ENCODE results near the gene HAUS7. TPM values are rescaled to one million over a fixed set of nuclear protein-coding genes. Genes with fewer than 3 reads are reported as not detected.

Gene HAUS7
- total RNA-seq, 1 experiment from 2014 or later, result 29.3 TPM

GRCh38 chrX:153438532-153438931, 31.8 kb downstream of the HAUS7 start:
- Histone ChIP-seq H2AFZ (no peak overlapping the region), H3K27me3 (ENCODE audit: insufficient read depth, low read depth) (peaks cover 37% of the 10 kb centered on the region), H3K27ac (no peak overlapping the region), H3K79me2 (ENCODE audit: low read depth) (no peaks in the 10 kb centered on the region), H3F3A (ENCODE audit: insufficient read depth, low read depth) (no peaks in the 10 kb centered on the region), H3K36me3 (ENCODE audit: low read depth) (no peaks in the 10 kb centered on the region), H3K4me3 (no peak overlapping the region), H3K9me2 (ENCODE audit: insufficient read depth) (no peaks in the 10 kb centered on the region), H3K4me1 (replicated peaks; ENCODE audit: insufficient read depth) (no peaks in the 10 kb centered on the region), H3K4me2 (no peak overlapping the region), H3K9me3 (ENCODE audit: insufficient read depth, low read depth) (no peaks in the 10 kb centered on the region), H4K20me1 (ENCODE audit: insufficient read depth) (no peaks in the 10 kb centered on the region)
- ChIA-PET POLR2A (ENCODE audit: unreplicated experiment) (no interaction called here), CTCF (no interaction called here)
- no peak for DNase-seq
- no TSS peak for BruUV-seq (replicated peaks)
- intact Hi-C loops (cut with micrococcal nuclease; ENCODE audit: unreplicated experiment), result no loop called here
- no peak for TF ChIP-seq CTCF (conservative IDR thresholded peaks at IDR 0.05)
- no peak for TF ChIP-seq EZH2 (IDR thresholded peaks at IDR 0.05; ENCODE audit: low read depth)

- Histone ChIP-seq H3K27me3 (ENCODE audit: insufficient read depth, low read depth) (peaks cover 58% of the 10 kb centered on the region), H3K27ac (no peak overlapping the region), H3K9me2 (ENCODE audit: insufficient read depth) (no peaks in the 10 kb centered on the region), H3K36me3 (ENCODE audit: low read depth) (no peaks in the 10 kb centered on the region), H3K4me1 (replicated peaks; ENCODE audit: insufficient read depth) (no peaks in the 10 kb centered on the region), H3F3A (ENCODE audit: insufficient read depth, low read depth) (no peaks in the 10 kb centered on the region), H3K9me3 (ENCODE audit: insufficient read depth, low read depth) (no peaks in the 10 kb centered on the region), H3K4me3 (no peak overlapping the region), H2AFZ (no peak overlapping the region), H4K20me1 (ENCODE audit: insufficient read depth) (no peaks in the 10 kb centered on the region), H3K4me2 (no peak overlapping the region), H3K79me2 (ENCODE audit: low read depth) (no peaks in the 10 kb centered on the region)
- ChIA-PET POLR2A (ENCODE audit: unreplicated experiment) (no interaction called here), CTCF (no interaction called here)
- DNase-seq, result no peak
- BruUV-seq (replicated peaks), result no TSS peak
- TF ChIP-seq EZH2 (IDR thresholded peaks at IDR 0.05; ENCODE audit: low read depth), result no peak
- TF ChIP-seq CTCF (conservative IDR thresholded peaks at IDR 0.05), result no peak
- intact Hi-C loops (cut with micrococcal nuclease; ENCODE audit: unreplicated experiment), result no loop called here
Measured at GRCh38 chrX:153435845-153436244, 34.5 kb downstream of the HAUS7 start.

DNA sequence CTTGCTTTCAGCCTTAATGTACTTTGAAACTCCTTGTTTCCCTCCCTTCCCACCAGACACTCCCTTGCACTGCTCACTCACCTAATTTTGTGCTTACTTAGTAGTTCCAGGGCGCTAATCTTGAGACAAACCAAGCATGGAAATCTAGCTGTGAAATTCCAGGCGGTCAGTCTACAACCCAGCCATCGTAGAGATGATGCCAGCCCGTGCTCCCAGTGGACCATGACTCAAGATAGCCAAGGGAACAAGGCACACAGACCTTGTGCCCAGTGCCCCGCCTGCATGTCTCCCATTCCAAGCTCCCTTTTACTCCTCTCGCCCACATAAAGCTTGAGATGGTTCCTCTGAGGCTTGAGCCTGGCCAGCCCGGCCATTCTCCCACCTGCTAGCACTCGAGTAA, 35.6 kb downstream of the HAUS7 start:
- no peak for DNase-seq
- no peaks in the 10 kb centered on the region for H3K36me3 ChIP-seq (ENCODE audit: low read depth)
- intact Hi-C loops (cut with micrococcal nuclease; ENCODE audit: unreplicated experiment), result no loop called here
- no peaks in the 10 kb centered on the region for H3K9me3 ChIP-seq (ENCODE audit: insufficient read depth, low read depth)
- H3K79me2 ChIP-seq (ENCODE audit: low read depth), result no peaks in the 10 kb centered on the region
- H3K27ac ChIP-seq, result no peak overlapping the region
- CTCF ChIA-PET, result no interaction called here
- H4K20me1 ChIP-seq (ENCODE audit: insufficient read depth), result no peaks in the 10 kb centered on the region
- H3K4me3 ChIP-seq, result no peak overlapping the region
- TF ChIP-seq CTCF (conservative IDR thresholded peaks at IDR 0.05) (no peak), EZH2 (IDR thresholded peaks at IDR 0.05; ENCODE audit: low read depth) (no peak)
- BruUV-seq (replicated peaks), result no TSS peak
- H3K27me3 ChIP-seq (ENCODE audit: insufficient read depth, low read depth), result peaks cover 58% of the 10 kb centered on the region
- H3K4me1 ChIP-seq (replicated peaks; ENCODE audit: insufficient read depth), result no peaks in the 10 kb centered on the region
- H2AFZ ChIP-seq, result no peak overlapping the region
- POLR2A ChIA-PET (ENCODE audit: unreplicated experiment), result no interaction called here
- H3F3A ChIP-seq (ENCODE audit: insufficient read depth, low read depth), result no peaks in the 10 kb centered on the region
- no peak overlapping the region for H3K4me2 ChIP-seq
- no peaks in the 10 kb centered on the region for H3K9me2 ChIP-seq (ENCODE audit: insufficient read depth)
